Stomach (tissue), 9 donors: ENCODE results near the gene LMX1A. TPM values are rescaled to one million over a fixed set of nuclear protein-coding genes. Genes with fewer than 3 reads are reported as not detected.

Experiments
- DNase-seq, 2 donors: peaks; one replicate each; pipeline versions ENCODE4 v3.0.0 to v3.0.0-alpha.2; 2013 to 2019
- H3K27ac ChIP-seq, 5 donors: fragments of 200-600 bp in 4 of 5; sonication (generic) in 4 of 5; one replicate each; pipeline ENCODE4 v1.5.1; 2013 to 2019; ENCODE audit warnings: mild to moderate bottlenecking in 1 of 5, moderate library complexity in 1 of 5
- H3K27me3 ChIP-seq, 3 donors: fragments of 200-600 bp; sonication (generic); one replicate each; pipeline ENCODE4 v1.5.1; 2017 to 2019; ENCODE audit warnings: mixed run types in 1 of 3
- H3K36me3 ChIP-seq, 4 donors: fragments of 200-600 bp; sonication (generic); 1 replicate in 3 of 4; 2 replicates in 1 of 4; pipeline ENCODE4 v1.5.1; 2016 to 2019
- H3K4me1 ChIP-seq, 4 donors: fragments of 200-600 bp; sonication (generic); one replicate each; pipeline ENCODE4 v1.5.1; 2016 to 2019
- H3K4me3 ChIP-seq, 4 donors: fragments of 200-600 bp; sonication (generic) in 3 of 4; one replicate each; pipeline ENCODE4 v1.5.1; 2016 to 2019; ENCODE audit warnings: mild to moderate bottlenecking in 1 of 4
- H3K9me3 ChIP-seq, 4 donors: fragments of 200-600 bp; sonication (generic); one replicate each; pipeline ENCODE4 v1.5.1; 2016 to 2019
- EP300 ChIP-seq: sonication (generic); formaldehyde crosslinking; IDR thresholded peaks from one replicate; pipeline ENCODE4 v1.6.1; 2017; ENCODE audit warnings: antibody characterized with exemption
- POLR2A ChIP-seq, 4 donors: fragments of 450-650 bp; IDR thresholded peaks; one replicate each; pipeline ENCODE4 v1.6.1; 2016; ENCODE audit warnings: antibody characterized with exemption in 4 of 4, control low read depth in 2 of 4, mild to moderate bottlenecking in 1 of 4, moderate library complexity in 1 of 4
- POLR2AphosphoS5 ChIP-seq, 3 donors: sonication (generic); formaldehyde crosslinking; IDR thresholded peaks; one replicate each; pipeline ENCODE4 v1.6.1; 2016; ENCODE audit warnings: antibody characterized with exemption in 3 of 3
- WGBS, 5 donors: extraction: QIAGEN DNeasy Blood & Tissue Kit in 3 of 5; methylation state at CpG; one replicate each; pipeline versions ENCODE4 v1.1.5 to v1.1.7; 2013 to 2018; 5-methylcytosine and 5-hydroxymethylcytosine counted together
- intact Hi-C: fragments of 100-400 bp; cut with DNase I; formaldehyde crosslinking; loops from one replicate; pipeline ENCODE4 v1.15.1; 2023; ENCODE audit warnings: low total_unique reads
- polyA plus RNA-seq, 3 donors: library from polyadenylated mRNA; stranded (reverse); fragments of 200-250 nt; gene quantifications; one replicate each; pipeline ENCODE4 v1.2.3, GENCODE V29; 2013
- total RNA-seq, 5 donors: library from RNA; depleted of rRNA; stranded (reverse); fragments of >200 nt; gene quantifications; one replicate each; pipeline versions ENCODE4 v1.1.0 to v1.2.3, GENCODE V29; 2014 to 2016
- TF ChIP-seq, protein P1 (sequence below), 7 experiments: fragments of 450-650 bp in 4 of 7; fragments of 200-600 bp in 3 of 7; sonication (generic) in 3 of 7; IDR thresholded peaks; one replicate each; pipeline ENCODE4 v1.5.1; 2016 to 2019; ENCODE audit warnings: antibody characterized with exemption in 7 of 7, control low read depth in 2 of 7, mild to moderate bottlenecking in 1 of 7
- donor health status: healthy with polysubstance abuse.
- donor health status: Bipolar disorder and iron deficiency.
- donor health status: healthy.

Gene LMX1A
- total and polyA plus RNA-seq, 8 donors, result not detected

DNA sequence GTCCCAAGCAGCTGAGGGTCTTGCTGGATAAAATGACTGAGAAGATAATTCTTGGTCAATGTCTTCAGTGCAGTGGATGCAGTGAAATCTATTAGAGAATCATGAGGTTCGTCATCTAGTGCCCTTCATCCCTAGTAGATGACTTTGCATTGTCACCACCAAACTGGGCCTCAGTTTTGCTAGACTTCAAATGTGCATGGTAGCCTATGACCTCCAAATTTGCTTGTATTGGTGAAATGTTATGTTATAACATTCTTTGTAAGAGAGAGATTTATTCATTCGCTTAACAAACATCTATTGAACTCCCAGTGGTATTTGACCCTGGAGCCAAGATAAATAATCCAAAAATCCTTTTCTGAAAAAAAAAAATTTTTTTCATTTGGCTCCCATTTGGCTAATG, 183.8 kb downstream of the LMX1A start:
- no peak for DNase-seq
- Histone ChIP-seq H3K36me3 (no peaks in the 10 kb centered on the region), H3K4me3 (no peak overlapping the region), H3K4me1 (no peaks in the 10 kb centered on the region), H3K9me3 (no peaks in the 10 kb centered on the region), H3K27me3 (peaks cover 0 to 5% (median 0%) of the 10 kb centered on the region in 3 donors), H3K27ac (no peak overlapping the region)
- 69 to 82% (median 77%) methylated on average over 2 of the region's 2 CpGs for WGBS, 5 donors
- intact Hi-C loops, result no loop called here
- TF ChIP-seq EP300 (no peak), POLR2A (IDR thresholded peaks at IDR 0.05) (no peak), POLR2AphosphoS5 (IDR thresholded peaks at IDR 0.05) (no peak)
- TF ChIP-seq, protein P1, sequence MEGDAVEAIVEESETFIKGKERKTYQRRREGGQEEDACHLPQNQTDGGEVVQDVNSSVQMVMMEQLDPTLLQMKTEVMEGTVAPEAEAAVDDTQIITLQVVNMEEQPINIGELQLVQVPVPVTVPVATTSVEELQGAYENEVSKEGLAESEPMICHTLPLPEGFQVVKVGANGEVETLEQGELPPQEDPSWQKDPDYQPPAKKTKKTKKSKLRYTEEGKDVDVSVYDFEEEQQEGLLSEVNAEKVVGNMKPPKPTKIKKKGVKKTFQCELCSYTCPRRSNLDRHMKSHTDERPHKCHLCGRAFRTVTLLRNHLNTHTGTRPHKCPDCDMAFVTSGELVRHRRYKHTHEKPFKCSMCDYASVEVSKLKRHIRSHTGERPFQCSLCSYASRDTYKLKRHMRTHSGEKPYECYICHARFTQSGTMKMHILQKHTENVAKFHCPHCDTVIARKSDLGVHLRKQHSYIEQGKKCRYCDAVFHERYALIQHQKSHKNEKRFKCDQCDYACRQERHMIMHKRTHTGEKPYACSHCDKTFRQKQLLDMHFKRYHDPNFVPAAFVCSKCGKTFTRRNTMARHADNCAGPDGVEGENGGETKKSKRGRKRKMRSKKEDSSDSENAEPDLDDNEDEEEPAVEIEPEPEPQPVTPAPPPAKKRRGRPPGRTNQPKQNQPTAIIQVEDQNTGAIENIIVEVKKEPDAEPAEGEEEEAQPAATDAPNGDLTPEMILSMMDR (IDR thresholded peaks at IDR 0.05), result no peak

- intact Hi-C loops, result no loop called here
- no peak overlapping the region for H3K4me3 ChIP-seq
- no peaks in the 10 kb centered on the region for H3K9me3 ChIP-seq
- no peaks in the 10 kb centered on the region for H3K36me3 ChIP-seq
- WGBS, 5 donors, result 63 to 92% (median 75%) methylated on average over 3 of the region's 3 CpGs
- H3K27ac ChIP-seq, result no peak overlapping the region
- peaks cover 0 to 5% (median 0%) of the 10 kb centered on the region in 3 donors for H3K27me3 ChIP-seq
- TF ChIP-seq POLR2AphosphoS5 (IDR thresholded peaks at IDR 0.05), result no peak
- no peak for TF ChIP-seq POLR2A (IDR thresholded peaks at IDR 0.05)
- TF ChIP-seq, protein P1 (IDR thresholded peaks at IDR 0.05), result no peak
- no peaks in the 10 kb centered on the region for H3K4me1 ChIP-seq
- no peak for DNase-seq
Observed at GRCh38 chr1:165169729-165170128, 186.8 kb downstream of the LMX1A start.

GRCh38 chr1:165169028-165169427, 187.5 kb downstream of the LMX1A start:
- DNase-seq, result no peak
- peaks cover 0 to 5% (median 0%) of the 10 kb centered on the region in 3 donors for H3K27me3 ChIP-seq
- H3K36me3 ChIP-seq, result no peaks in the 10 kb centered on the region
- intact Hi-C loops, result no loop called here
- no peak overlapping the region for H3K27ac ChIP-seq
- no peaks in the 10 kb centered on the region for H3K4me1 ChIP-seq
- WGBS, 5 donors, result 50 to 75% (median 55%) methylated on average over 1 of the region's 1 CpG
- no peak for TF ChIP-seq POLR2A (IDR thresholded peaks at IDR 0.05)
- no peak for TF ChIP-seq POLR2AphosphoS5 (IDR thresholded peaks at IDR 0.05)
- no peak for TF ChIP-seq EP300
- TF ChIP-seq, protein P1 (IDR thresholded peaks at IDR 0.05), result no peak
- no peaks in the 10 kb centered on the region for H3K9me3 ChIP-seq
- H3K4me3 ChIP-seq, result no peak overlapping the region

GRCh38 chr1:165168467-165168866, 188.0 kb downstream of the LMX1A start:
- no peak overlapping the region for H3K4me3 ChIP-seq
- H3K27me3 ChIP-seq, result peaks cover 0 to 5% (median 0%) of the 10 kb centered on the region in 3 donors
- no peak overlapping the region for H3K27ac ChIP-seq
- DNase-seq, result no peak
- no peaks in the 10 kb centered on the region for H3K4me1 ChIP-seq
- H3K9me3 ChIP-seq, result no peaks in the 10 kb centered on the region
- TF ChIP-seq EP300 (no peak), POLR2A (IDR thresholded peaks at IDR 0.05) (no peak), POLR2AphosphoS5 (IDR thresholded peaks at IDR 0.05) (no peak)
- TF ChIP-seq, protein P1 (IDR thresholded peaks at IDR 0.05), result no peak
- WGBS, 5 donors, result 54 to 73% (median 61%) methylated on average over 4 of the region's 4 CpGs
- intact Hi-C loops, result no loop called here
- no peaks in the 10 kb centered on the region for H3K36me3 ChIP-seq
